ENCODE data around the gene SRCIN1. TPM values are rescaled to one million over a fixed set of nuclear protein-coding genes. Genes with fewer than 3 reads are reported as not detected.

The SRCIN1 gene
- total RNA-seq, 4 donors from 2014 or later, result 11.0 to 36.5 (median 17.4) TPM

DNA sequence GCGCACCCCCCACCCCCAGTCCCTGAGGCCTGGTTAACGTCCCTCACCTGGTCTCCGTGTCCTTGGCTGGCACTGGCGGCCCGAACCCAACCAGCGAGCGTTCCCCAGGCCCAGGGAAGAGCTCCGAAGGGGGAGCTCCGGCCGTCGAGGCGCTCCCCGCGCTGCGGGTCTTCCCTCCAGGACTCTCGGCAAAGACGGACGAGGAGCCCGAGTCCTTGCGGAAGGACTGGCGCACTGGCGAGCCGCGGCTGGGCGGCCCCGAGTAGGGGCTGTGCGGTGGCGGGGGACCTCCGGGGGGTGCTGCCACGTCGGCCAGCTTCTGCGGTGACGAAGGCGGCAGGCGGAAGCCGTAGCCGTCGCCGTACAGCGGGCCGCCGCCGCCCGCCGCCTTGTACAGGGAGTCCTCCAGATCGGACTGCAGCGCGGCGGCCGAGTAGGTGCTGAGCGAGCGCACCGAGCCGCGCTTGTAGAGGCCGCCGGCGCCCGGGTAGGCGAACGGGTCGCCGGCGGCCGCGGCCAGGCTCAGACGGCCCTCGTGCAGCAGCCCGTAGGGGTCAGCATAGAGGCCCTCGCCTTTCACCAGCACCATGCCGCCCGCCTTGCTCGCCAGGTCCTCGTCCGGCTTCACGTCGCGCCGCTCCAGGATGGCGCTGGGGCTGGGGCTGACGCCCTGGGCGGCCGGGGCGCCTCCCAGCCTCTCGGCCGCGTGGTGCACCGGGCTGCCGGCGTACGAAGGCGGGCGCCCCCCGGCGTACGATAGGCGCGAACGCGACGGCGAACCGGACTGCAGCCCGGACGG, 44.1 kb downstream of the SRCIN1 start:
- Histone ChIP-seq H3K27ac (no peak overlapping the region), H3K27me3 (peaks cover 66% of the 10 kb centered on the region), H3K4me1 (peaks cover 49% of the 10 kb centered on the region), H3K4me3 (no peak overlapping the region), H3K9me3 (no peaks in the 10 kb centered on the region), H3K36me3 (no peaks in the 10 kb centered on the region)
- TF ChIP-seq POLR2AphosphoS5 (IDR thresholded peaks at IDR 0.05) (no peak), EP300 (IDR thresholded peaks at IDR 0.05) (no peak), POLR2A (IDR thresholded peaks at IDR 0.05) (no peak)
- TF ChIP-seq, protein P1, sequence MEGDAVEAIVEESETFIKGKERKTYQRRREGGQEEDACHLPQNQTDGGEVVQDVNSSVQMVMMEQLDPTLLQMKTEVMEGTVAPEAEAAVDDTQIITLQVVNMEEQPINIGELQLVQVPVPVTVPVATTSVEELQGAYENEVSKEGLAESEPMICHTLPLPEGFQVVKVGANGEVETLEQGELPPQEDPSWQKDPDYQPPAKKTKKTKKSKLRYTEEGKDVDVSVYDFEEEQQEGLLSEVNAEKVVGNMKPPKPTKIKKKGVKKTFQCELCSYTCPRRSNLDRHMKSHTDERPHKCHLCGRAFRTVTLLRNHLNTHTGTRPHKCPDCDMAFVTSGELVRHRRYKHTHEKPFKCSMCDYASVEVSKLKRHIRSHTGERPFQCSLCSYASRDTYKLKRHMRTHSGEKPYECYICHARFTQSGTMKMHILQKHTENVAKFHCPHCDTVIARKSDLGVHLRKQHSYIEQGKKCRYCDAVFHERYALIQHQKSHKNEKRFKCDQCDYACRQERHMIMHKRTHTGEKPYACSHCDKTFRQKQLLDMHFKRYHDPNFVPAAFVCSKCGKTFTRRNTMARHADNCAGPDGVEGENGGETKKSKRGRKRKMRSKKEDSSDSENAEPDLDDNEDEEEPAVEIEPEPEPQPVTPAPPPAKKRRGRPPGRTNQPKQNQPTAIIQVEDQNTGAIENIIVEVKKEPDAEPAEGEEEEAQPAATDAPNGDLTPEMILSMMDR (IDR thresholded peaks at IDR 0.05), result no peak
- no peak for DNase-seq (ENCODE audit: low spot score in 2 of 2)
- 40% methylated on average over 4 of the region's 105 CpGs for whole genome bisulfite sequencing

DNA sequence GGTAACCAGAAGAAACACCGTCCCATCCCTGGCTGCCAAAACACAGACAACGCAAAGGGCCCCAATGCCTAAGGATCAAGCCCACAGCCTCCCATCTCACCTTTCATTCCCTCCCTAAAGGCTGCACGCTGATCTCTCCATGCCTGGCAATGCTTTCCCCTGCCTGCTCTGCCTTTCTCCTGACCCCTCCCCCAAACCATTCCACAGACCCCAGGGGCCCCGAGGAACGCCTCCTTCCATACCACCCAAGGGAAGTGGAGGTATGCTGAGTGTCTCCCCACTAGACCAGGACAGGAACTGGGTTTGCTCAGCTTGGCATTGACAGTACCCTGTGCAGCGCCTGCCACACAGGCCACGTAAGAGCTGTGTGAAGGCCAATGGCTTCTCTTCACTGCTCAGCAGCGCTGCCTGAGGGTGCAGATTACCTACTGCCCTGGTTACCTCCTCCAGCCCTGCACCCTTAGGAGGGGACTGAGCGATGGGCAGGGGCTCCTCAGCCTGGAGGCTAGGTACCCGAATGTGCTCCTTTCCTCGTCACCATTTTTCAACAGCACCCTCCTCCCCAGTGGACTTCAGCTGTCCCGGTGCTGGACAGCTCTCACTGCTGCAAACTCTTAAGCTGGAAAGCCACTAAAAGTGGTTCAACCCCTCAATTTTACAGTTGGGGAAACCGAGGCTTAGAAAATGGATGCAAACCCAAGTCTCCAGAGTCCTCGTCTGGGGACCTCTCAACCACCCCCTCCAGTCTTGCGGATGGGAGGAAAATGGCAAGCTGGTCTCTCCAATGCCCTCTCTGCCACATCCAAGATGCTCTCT, 45.0 kb downstream of the SRCIN1 start:
- peak in 1 of 2 donors; percentile 51 for DNase-seq (ENCODE audit: low spot score in 2 of 2)
- no peak overlapping the region for H3K27ac ChIP-seq
- H3K9me3 ChIP-seq, result no peaks in the 10 kb centered on the region
- no peak overlapping the region for H3K4me3 ChIP-seq
- H3K4me1 ChIP-seq, result peaks cover 52% of the 10 kb centered on the region
- TF ChIP-seq EP300 (IDR thresholded peaks at IDR 0.05), result no peak
- H3K27me3 ChIP-seq, result peaks cover 57% of the 10 kb centered on the region
- 52% methylated on average over 14 of the region's 15 CpGs for WGBS
- no peaks in the 10 kb centered on the region for H3K36me3 ChIP-seq

DNA sequence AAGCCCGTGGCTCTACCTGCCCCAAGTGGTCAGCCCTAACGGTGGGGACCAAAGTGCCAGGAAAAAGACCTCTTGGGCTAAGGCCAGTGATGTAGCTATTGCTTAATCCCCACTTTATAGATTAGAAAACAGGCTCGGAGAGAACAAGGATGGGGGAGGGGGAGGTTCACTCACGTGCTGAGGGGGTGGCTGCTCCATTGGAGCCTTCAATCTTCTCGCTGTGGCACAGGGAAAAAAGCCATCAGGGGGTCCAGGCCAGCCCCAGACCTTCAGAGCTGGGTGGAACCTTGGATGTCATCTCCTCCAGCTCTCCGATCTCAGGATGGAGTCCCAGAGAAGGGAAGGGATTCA, 45.9 kb downstream of the SRCIN1 start:
- DNase-seq (ENCODE audit: low spot score in 2 of 2), result no peak
- peaks cover 52% of the 10 kb centered on the region for H3K4me1 ChIP-seq
- peak overlapping the region; percentile 56 for H3K4me3 ChIP-seq
- no peaks in the 10 kb centered on the region for H3K36me3 ChIP-seq
- TF ChIP-seq, protein P1 (IDR thresholded peaks at IDR 0.05), result no peak
- no peak for TF ChIP-seq EP300 (IDR thresholded peaks at IDR 0.05)
- TF ChIP-seq POLR2A (IDR thresholded peaks at IDR 0.05), result no peak
- TF ChIP-seq POLR2AphosphoS5 (IDR thresholded peaks at IDR 0.05), result no peak
- no peaks in the 10 kb centered on the region for H3K9me3 ChIP-seq
- peaks cover 49% of the 10 kb centered on the region for H3K27me3 ChIP-seq
- WGBS, result 37% methylated on average over 4 of the region's 6 CpGs
- no peak overlapping the region for H3K27ac ChIP-seq

DNA sequence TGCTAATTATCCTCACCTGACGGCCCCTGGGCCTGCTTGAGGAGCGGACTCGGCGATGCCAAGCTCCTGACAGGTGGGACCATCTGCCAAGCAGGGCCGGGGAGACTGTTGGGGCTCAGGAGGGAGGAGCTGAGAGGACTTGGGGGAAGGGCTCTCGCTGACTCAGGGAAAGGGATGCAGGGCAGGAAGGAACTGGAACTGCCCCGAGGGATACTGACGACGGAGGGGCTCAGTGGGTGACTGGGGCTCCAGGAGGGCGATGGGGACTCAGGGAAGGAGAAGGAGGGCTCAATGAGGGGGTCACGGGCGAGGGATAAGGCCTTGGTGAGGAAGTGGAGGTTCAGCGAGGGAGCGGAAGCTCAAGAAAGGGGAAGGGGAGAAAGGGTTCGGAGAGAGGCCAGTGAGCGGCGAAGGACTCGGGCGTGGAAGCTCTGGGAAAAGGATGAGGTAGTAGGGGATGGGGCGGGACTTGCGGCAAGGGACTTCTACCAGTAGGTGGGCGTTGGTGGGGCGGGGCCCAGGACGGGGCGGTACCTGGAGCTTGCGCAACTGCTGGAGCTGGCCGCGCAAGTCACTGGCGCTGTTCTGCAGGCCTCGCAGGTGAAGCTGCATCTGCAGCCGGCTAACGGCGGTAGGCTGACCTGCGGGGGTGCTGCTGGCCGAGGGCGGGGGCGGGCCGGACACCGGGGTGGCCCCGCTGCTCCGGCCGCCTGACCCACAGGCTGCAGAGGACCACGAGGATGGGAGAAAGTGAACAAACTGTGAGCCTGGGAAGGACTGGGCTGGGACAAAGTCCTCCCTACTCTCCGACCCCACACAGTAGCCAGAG, 46.5 kb downstream of the SRCIN1 start:
- TF ChIP-seq POLR2A (IDR thresholded peaks at IDR 0.05) (no peak), POLR2AphosphoS5 (IDR thresholded peaks at IDR 0.05) (no peak), EP300 (IDR thresholded peaks at IDR 0.05) (no peak)
- TF ChIP-seq, protein P1 (IDR thresholded peaks at IDR 0.05), result no peak
- DNase-seq (ENCODE audit: low spot score in 2 of 2), result peak; percentile 90
- H3K36me3 ChIP-seq, result no peaks in the 10 kb centered on the region
- peaks cover 43% of the 10 kb centered on the region for H3K27me3 ChIP-seq
- H3K4me1 ChIP-seq, result peaks cover 56% of the 10 kb centered on the region
- H3K4me3 ChIP-seq, result peak overlapping the region; percentile 56
- 24% methylated on average over 32 of the region's 44 CpGs for WGBS
- H3K9me3 ChIP-seq, result no peaks in the 10 kb centered on the region
- H3K27ac ChIP-seq, result peak overlapping the region; percentile 14

DNA sequence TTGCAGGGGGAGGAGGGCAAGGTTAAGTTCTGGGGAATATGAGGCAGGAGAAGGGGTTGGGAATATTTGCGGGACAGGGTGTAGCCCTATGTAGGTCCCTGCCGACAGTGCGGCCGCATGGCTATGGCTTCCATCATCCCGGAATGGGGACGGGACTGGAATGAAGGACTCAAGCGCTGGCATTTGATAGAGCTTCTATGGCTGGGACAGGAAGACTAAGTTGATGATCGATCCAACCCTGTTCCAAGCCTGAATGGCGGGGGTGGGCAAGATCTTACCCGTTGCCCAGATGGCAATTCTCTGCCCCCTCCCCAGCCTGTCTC, 47.1 kb downstream of the SRCIN1 start:
- WGBS, result 9% methylated on average over 10 of the region's 10 CpGs
- H3K9me3 ChIP-seq, result no peaks in the 10 kb centered on the region
- peak overlapping the region; percentile 56 for H3K4me3 ChIP-seq
- TF ChIP-seq, protein P1 (IDR thresholded peaks at IDR 0.05), result no peak
- no peak for TF ChIP-seq POLR2AphosphoS5 (IDR thresholded peaks at IDR 0.05)
- TF ChIP-seq EP300 (IDR thresholded peaks at IDR 0.05), result no peak
- no peak for TF ChIP-seq POLR2A (IDR thresholded peaks at IDR 0.05)
- H3K27ac ChIP-seq, result peak overlapping the region; percentile 14
- peaks cover 55% of the 10 kb centered on the region for H3K4me1 ChIP-seq
- DNase-seq (ENCODE audit: low spot score in 2 of 2), result no peak
- no peaks in the 10 kb centered on the region for H3K36me3 ChIP-seq
- H3K27me3 ChIP-seq, result peaks cover 37% of the 10 kb centered on the region
